Panc1 (cell line): ENCODE measurements around the gene ZACN.

Experiments used
- POLR2AphosphoS5 ChIP-seq: IDR thresholded peaks from 2 replicates; pipeline ENCODE4 v1.6.1; 2012; ENCODE audit warnings: mild to moderate bottlenecking, low read depth, low read length, moderate library complexity
- TCF7L2 ChIP-seq: IDR thresholded peaks from 2 replicates; pipeline ENCODE4 v1.6.1; 2011; ENCODE audit warnings: mild to moderate bottlenecking, low read depth, low read length, inconsistent platforms
- TF ChIP-seq, protein P1 (sequence below): fragments of 450-650 bp; IDR thresholded peaks from 2 replicates; pipeline ENCODE4 v1.5.1; 2017; ENCODE audit warnings: mild to moderate bottlenecking
- TF ChIP-seq, protein P2 (sequence below), 2 experiments: IDR thresholded peaks; 2 replicates each; pipeline ENCODE4 v1.6.1; 2011 to 2012; ENCODE audit warnings: low read depth in 2 of 2, control low read depth in 1 of 2, low read length in 1 of 2, mild to moderate bottlenecking in 1 of 2, moderate library complexity in 1 of 2; ENCODE audit not compliant: insufficient read depth in 1 of 2

DNA sequence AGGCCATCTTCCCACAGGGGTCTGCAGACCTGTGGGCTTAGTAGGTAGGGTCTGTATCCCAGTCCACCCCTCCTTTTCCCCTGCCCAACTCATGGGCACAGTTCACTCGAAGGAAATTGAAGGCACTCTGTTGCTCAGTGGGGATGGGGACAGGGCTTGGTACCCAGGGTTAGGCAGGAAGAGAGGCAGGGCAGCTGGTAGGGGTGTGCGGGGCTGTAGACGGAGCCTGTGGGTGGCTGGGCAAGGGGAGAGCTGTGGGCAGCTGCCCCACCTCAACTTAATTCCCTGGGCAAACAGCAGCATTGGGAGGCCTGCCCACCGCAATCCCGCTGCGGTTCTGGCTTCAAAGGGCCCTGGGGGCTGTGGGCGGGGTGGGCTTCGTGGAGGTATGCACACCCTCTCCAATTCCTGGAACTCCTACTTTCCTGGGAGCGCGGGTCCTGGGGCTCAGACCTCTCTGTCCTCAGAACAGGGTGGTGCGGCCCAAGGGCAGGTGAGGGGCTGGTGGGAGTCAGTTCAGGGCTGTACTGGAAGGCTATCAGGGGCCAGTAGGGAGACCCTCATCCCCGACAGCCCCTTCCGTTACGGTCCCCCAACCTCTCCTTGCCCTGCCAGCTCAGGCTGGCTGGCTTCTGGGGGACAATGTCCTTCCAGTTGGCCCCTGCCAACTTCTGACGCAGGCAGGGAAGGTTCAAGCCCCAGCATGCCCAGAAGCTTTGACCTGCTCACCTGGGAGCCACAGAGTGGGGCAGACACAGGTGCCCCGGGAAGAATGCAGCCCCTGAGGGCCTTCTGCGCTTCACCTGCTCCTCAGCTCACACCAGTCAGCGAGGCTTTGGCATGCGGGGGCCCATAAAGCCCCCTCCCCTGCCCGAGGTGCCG lies 53.0 kb downstream of the ZACN start:
- TF ChIP-seq, protein P1, sequence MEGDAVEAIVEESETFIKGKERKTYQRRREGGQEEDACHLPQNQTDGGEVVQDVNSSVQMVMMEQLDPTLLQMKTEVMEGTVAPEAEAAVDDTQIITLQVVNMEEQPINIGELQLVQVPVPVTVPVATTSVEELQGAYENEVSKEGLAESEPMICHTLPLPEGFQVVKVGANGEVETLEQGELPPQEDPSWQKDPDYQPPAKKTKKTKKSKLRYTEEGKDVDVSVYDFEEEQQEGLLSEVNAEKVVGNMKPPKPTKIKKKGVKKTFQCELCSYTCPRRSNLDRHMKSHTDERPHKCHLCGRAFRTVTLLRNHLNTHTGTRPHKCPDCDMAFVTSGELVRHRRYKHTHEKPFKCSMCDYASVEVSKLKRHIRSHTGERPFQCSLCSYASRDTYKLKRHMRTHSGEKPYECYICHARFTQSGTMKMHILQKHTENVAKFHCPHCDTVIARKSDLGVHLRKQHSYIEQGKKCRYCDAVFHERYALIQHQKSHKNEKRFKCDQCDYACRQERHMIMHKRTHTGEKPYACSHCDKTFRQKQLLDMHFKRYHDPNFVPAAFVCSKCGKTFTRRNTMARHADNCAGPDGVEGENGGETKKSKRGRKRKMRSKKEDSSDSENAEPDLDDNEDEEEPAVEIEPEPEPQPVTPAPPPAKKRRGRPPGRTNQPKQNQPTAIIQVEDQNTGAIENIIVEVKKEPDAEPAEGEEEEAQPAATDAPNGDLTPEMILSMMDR: no peak
- TF ChIP-seq, protein P2, sequence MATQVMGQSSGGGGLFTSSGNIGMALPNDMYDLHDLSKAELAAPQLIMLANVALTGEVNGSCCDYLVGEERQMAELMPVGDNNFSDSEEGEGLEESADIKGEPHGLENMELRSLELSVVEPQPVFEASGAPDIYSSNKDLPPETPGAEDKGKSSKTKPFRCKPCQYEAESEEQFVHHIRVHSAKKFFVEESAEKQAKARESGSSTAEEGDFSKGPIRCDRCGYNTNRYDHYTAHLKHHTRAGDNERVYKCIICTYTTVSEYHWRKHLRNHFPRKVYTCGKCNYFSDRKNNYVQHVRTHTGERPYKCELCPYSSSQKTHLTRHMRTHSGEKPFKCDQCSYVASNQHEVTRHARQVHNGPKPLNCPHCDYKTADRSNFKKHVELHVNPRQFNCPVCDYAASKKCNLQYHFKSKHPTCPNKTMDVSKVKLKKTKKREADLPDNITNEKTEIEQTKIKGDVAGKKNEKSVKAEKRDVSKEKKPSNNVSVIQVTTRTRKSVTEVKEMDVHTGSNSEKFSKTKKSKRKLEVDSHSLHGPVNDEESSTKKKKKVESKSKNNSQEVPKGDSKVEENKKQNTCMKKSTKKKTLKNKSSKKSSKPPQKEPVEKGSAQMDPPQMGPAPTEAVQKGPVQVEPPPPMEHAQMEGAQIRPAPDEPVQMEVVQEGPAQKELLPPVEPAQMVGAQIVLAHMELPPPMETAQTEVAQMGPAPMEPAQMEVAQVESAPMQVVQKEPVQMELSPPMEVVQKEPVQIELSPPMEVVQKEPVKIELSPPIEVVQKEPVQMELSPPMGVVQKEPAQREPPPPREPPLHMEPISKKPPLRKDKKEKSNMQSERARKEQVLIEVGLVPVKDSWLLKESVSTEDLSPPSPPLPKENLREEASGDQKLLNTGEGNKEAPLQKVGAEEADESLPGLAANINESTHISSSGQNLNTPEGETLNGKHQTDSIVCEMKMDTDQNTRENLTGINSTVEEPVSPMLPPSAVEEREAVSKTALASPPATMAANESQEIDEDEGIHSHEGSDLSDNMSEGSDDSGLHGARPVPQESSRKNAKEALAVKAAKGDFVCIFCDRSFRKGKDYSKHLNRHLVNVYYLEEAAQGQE (IDR thresholded peaks at IDR 0.05; ENCODE audit: insufficient read depth in 1 of 2, low read depth in 2 of 2, low read length in 1 of 2): no peak
- no peak for TF ChIP-seq TCF7L2
- TF ChIP-seq POLR2AphosphoS5: no peak
